IMR-90 (cell line): ENCODE data around the gene COX11.

Source experiments
- BHLHE40 ChIP-seq: fragments of 150-350 bp; IDR thresholded peaks from 2 replicates; pipeline ENCODE4 v1.6.1; 2016; ENCODE audit warnings: mild to moderate bottlenecking, low read depth, low read length
- CEBPB ChIP-seq: IDR thresholded peaks from 2 replicates; pipeline ENCODE4 v1.6.1; 2012; ENCODE audit warnings: low read depth, low read length, improper control_type of control experiment
- CTCF ChIP-seq: conservative IDR thresholded peaks from 2 replicates; pipeline ENCODE4 v1.5.1; 2012; ENCODE audit warnings: mild to moderate bottlenecking, low read depth, low read length, improper control_type of control experiment
- MAFK ChIP-seq: IDR thresholded peaks from 2 replicates; pipeline ENCODE4 v1.6.1; 2012; ENCODE audit warnings: low read depth, low read length, improper control_type of control experiment
- POLR2A ChIP-seq: IDR thresholded peaks from 2 replicates; pipeline ENCODE4 v1.6.1; 2012; ENCODE audit warnings: mild to moderate bottlenecking, low read depth, low read length
- RAD21 ChIP-seq: IDR thresholded peaks from 2 replicates; pipeline ENCODE4 v1.6.1; 2012; ENCODE audit warnings: low read length, improper control_type of control experiment
- SMC3 ChIP-seq: fragments of 150-350 bp; IDR thresholded peaks from 2 replicates; pipeline ENCODE4 v1.6.1; 2016; ENCODE audit warnings: low read depth, mild to moderate bottlenecking, antibody characterized with exemption, low read length, moderate library complexity
- TF ChIP-seq, protein P1 (sequence below): fragments of 150-350 bp; IDR thresholded peaks from 2 replicates; pipeline ENCODE4 v1.6.1; 2017; ENCODE audit warnings: mild to moderate bottlenecking, antibody characterized with exemption, low read length, low read depth

DNA sequence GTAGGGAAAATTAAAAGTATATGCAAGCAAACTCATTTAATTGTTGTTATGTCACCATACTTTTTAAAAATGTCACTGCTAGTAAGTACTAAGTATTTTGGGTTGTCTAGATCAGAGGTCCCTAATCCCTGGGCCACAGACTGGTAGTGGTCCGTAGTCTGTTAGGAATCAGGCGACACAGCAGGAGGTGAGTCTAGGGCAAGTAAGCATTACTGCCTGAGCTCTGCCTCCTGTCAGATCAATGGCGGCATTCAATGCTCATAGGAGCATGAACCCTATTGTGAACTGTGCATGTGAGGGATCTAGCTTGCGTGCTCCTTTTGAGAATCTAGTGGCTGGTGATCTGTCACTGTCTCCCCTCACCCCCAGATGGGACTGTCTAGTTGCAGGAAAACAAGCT, 21.7 kb upstream of the COX11 start:
- no peak for TF ChIP-seq CTCF
- no peak for TF ChIP-seq POLR2A
- no peak for TF ChIP-seq MAFK
- TF ChIP-seq CEBPB: no peak
- TF ChIP-seq RAD21: no peak
- TF ChIP-seq, protein P1, sequence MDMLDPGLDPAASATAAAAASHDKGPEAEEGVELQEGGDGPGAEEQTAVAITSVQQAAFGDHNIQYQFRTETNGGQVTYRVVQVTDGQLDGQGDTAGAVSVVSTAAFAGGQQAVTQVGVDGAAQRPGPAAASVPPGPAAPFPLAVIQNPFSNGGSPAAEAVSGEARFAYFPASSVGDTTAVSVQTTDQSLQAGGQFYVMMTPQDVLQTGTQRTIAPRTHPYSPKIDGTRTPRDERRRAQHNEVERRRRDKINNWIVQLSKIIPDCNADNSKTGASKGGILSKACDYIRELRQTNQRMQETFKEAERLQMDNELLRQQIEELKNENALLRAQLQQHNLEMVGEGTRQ: no peak
- no peak for TF ChIP-seq BHLHE40
- TF ChIP-seq SMC3: no peak
